BJ (cell line): ENCODE results near the gene EPHA1. TPM values are rescaled to one million over a fixed set of nuclear protein-coding genes. Genes with fewer than 3 reads are reported as not detected.
"Not testable (repeated sequence)": the region's sequence is repeated elsewhere in the genome, so short reads cannot be mapped to it uniquely, and the experiment has no call there.

Source experiments
- CTCF ChIA-PET: fragments of 350-600 bp; formaldehyde crosslinking; extraction: SDS; loops from one replicate; lab custom pipeline; 2021; ENCODE audit warnings: antibody characterized with exemption, inconsistent platforms; lab: Yijun Ruan, JAX
- POLR2A ChIA-PET: fragments of 300-600 bp; sonication (Branson Sonifier 250); formaldehyde crosslinking; extraction: SDS; loops from one replicate; lab custom pipeline; 2021; ENCODE audit warnings: antibody characterized with exemption; lab: Charles Lee
- DNase-seq: peaks from one replicate; pipeline ENCODE4 v3.0.0-alpha.2; 2011; ENCODE audit warnings: low read depth
- H3K27me3 ChIP-seq: 2 replicates; pipeline ENCODE4 v1.6.0; 2011; ENCODE audit warnings: low read length; ENCODE audit not compliant: control insufficient read depth, insufficient read depth
- H3K36me3 ChIP-seq: 2 replicates; pipeline ENCODE4 v1.5.1; 2011; ENCODE audit warnings: low read length; ENCODE audit not compliant: control insufficient read depth, insufficient read depth
- H3K4me3 ChIP-seq: 2 replicates; pipeline ENCODE4 v1.5.1; 2011; ENCODE audit warnings: low read depth, mild to moderate bottlenecking, control low read depth, low read length
- CTCF ChIP-seq: IDR thresholded peaks from 2 replicates; pipeline ENCODE4 v1.5.1; 2011; ENCODE audit warnings: low read depth, mild to moderate bottlenecking, control low read depth, inconsistent platforms, low read length, moderate library complexity; ENCODE audit not compliant: insufficient read depth
- polyA plus RNA-seq: library from polyadenylated mRNA; depleted of rRNA; stranded (reverse); fragments of >200 nt; gene quantifications from 2 replicates; pipeline ENCODE4 v1.2.3, GENCODE V29; 2011

The EPHA1 gene
- polyA plus RNA-seq, 1 experiment, result 0.05 TPM

- H3K36me3 ChIP-seq, result no peaks in the 10 kb centered on the region
- no peak for TF ChIP-seq CTCF
- H3K27me3 ChIP-seq, result no peaks in the 10 kb centered on the region
- CTCF ChIA-PET, result interaction anchor here (0.6 to 1.7 kb wide), 2 partner anchors 182 to 183 kb away, joined by 3 to 6 read pairs; no protein-coding TSS in a partner anchor
- POLR2A ChIA-PET, result no interaction called here
- no peak overlapping the region for H3K4me3 ChIP-seq
- DNase-seq, result no peak
These were observed 13.4 kb upstream of the EPHA1 start for GRCh38 chr7:143422033-143422432.

GRCh38 chr7:143420624-143421023 lies 12.0 kb upstream of the EPHA1 start:
- H3K27me3 ChIP-seq, DNase-seq, POLR2A ChIA-PET, H3K36me3 ChIP-seq, CTCF ChIA-PET, H3K4me3 ChIP-seq: not testable (repeated sequence)

- ChIA-PET CTCF (no interaction called here), POLR2A (no interaction called here)
- DNase-seq, result no peak
- no peaks in the 10 kb centered on the region for H3K27me3 ChIP-seq
- no peak for TF ChIP-seq CTCF
- H3K36me3 ChIP-seq, result no peaks in the 10 kb centered on the region
- no peak overlapping the region for H3K4me3 ChIP-seq
These were observed 11.2 kb upstream of the EPHA1 start for GRCh38 chr7:143419880-143420279.

- Histone ChIP-seq H3K27me3 (no peaks in the 10 kb centered on the region), H3K36me3 (no peaks in the 10 kb centered on the region), H3K4me3 (no peak overlapping the region)
- CTCF ChIA-PET, result interaction anchor here (0.9 to 3.9 kb wide), 4 partner anchors 10 to 178 kb away, joined by 3 to 28 read pairs (median 6); no protein-coding TSS in a partner anchor
- no peak for TF ChIP-seq CTCF
- POLR2A ChIA-PET, result no interaction called here
- no peak for DNase-seq
These were observed 10.2 kb upstream of the EPHA1 start for GRCh38 chr7:143418681-143419458.

- ChIA-PET POLR2A (no interaction called here), CTCF (interaction anchor here (0.9 to 4.1 kb wide), 12 partner anchors 9 to 198 kb away, joined by 3 to 36 read pairs (median 6); no protein-coding TSS in a partner anchor)
- no peaks in the 10 kb centered on the region for H3K36me3 ChIP-seq
- no peak for DNase-seq
- H3K27me3 ChIP-seq, result no peaks in the 10 kb centered on the region
- no peak overlapping the region for H3K4me3 ChIP-seq
- no peak for TF ChIP-seq CTCF
These were observed 9.2 kb upstream of the EPHA1 start for GRCh38 chr7:143417734-143418383.
